Tongue (tissue), 2 donors: Measurements from ENCODE around the gene LBX1. TPM values are rescaled to one million over a fixed set of nuclear protein-coding genes. Genes with fewer than 3 reads are reported as not detected.
"Not testable (repeated sequence)": the region's sequence is repeated elsewhere in the genome, so short reads cannot be mapped to it uniquely, and the experiment has no call there.

Source experiments
- DNase-seq: peaks from one replicate; pipeline ENCODE4 v3.0.0-alpha.2; 2015
- total RNA-seq: library from RNA; depleted of rRNA; stranded (reverse); fragments of >200 nt; gene quantifications from one replicate; pipeline ENCODE4 v1.2.3, GENCODE V29; 2014

LBX1 gene
- total RNA-seq, 1 donor from 2014 or later, result 5.6 TPM

DNA sequence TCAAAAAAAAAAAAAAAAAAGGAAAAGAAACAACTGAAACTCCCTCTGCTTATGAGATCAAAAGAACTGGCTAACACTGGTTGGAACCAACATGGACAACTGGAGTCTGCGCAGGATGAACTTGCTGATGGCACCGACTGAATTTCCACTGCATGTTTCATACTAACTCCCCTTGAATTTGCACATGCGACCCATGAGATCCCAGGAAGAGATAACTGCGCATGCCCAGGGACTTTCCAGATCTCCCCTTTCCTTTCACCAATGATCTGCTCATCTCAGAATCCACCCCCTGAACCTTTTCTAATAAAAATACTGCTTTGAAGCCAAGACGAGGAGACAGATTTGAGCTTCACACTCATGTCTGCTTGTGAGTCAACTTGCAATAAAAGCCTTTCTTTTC, 20.7 kb downstream of the LBX1 start:
- no peak for DNase-seq

DNA sequence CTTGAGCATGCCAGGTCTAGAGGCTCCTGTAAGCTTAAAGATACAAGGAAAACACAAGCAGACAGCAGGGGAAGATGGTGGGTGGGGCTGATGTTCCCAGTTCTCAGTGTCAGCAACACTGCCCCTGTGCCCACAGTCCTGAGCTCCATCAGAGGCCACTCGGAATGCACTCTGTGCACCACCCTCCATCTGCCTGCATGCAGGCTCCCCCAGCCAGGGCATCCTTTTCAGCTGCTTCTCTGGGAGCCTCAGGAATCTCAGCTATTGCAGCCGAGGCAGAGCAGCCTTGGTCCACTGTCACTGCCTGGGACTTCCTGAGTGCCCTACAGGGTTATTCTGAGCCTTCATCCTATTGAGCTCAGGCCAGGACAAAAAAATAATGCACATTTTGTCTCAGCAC, 22.2 kb downstream of the LBX1 start:
- DNase-seq, result no peak

DNA sequence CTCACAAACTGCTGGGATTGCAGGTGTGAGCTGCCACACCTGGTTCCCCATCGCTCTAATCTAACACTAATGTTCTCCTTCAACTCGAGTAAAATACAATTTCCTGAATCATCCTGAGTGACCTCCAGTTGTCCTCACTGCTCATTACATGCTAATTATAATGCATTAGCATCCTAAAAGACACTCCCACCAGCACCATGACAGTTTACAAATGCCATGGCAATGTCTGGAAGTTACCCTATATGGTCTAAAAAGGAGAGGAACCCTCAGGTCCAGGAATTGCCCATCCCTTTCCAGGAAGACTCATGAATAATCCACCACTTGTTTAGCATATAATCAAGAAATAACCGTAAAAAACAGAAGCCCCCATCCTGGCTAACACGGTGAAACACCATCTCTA, 26.6 kb downstream of the LBX1 start:
- DNase-seq, result not testable (repeated sequence)

DNA sequence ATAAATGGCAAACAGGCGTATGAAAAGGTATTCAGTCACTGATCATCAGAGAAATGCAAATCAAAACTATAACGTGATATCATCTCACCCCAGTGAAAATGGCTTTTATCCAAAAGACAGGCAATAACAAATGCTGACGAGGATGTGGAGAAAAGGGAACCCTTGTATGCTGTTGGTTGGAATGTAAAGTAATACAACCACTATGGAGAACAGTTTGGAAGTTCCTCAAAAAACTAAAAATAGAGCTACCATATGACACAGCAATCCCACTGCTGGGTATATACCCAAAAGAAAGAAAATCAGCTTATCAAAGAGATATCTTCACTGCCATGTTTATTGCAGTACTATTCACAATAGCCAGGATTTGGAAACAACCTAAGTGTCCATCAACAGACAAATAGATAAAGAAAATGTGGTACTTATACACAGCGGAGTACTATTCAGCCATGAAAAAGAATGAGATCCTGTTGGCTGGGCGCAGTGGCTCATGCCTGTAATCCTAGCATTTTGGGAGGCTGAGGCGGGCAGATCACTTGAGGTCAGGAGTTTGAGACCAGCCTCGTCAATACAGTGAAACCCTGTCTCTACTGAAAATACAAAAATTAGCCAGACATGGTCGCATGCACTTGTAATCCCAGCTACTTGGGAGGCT, 30.8 kb downstream of the LBX1 start:
- DNase-seq, result not testable (repeated sequence)

DNA sequence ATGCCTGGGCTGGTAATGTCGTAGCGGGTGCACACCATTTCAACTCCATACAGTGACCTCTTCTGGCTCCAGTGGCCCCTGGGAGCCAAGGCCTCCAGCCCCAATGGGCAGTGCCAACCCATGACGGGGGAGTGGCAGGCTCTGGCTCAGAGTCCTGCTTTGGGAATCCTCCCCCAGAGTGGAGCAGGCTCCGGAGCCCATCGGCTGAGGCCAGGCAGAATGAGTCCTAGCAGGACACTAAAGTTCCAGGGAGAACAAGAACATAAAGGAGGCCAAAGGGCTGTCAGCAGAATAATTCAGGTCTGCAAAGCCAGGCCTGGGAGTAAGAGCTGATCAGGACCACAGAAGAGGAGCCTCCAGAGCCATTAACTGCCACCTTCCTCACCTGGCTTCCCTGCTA, 33.3 kb downstream of the LBX1 start:
- DNase-seq, result no peak

DNA sequence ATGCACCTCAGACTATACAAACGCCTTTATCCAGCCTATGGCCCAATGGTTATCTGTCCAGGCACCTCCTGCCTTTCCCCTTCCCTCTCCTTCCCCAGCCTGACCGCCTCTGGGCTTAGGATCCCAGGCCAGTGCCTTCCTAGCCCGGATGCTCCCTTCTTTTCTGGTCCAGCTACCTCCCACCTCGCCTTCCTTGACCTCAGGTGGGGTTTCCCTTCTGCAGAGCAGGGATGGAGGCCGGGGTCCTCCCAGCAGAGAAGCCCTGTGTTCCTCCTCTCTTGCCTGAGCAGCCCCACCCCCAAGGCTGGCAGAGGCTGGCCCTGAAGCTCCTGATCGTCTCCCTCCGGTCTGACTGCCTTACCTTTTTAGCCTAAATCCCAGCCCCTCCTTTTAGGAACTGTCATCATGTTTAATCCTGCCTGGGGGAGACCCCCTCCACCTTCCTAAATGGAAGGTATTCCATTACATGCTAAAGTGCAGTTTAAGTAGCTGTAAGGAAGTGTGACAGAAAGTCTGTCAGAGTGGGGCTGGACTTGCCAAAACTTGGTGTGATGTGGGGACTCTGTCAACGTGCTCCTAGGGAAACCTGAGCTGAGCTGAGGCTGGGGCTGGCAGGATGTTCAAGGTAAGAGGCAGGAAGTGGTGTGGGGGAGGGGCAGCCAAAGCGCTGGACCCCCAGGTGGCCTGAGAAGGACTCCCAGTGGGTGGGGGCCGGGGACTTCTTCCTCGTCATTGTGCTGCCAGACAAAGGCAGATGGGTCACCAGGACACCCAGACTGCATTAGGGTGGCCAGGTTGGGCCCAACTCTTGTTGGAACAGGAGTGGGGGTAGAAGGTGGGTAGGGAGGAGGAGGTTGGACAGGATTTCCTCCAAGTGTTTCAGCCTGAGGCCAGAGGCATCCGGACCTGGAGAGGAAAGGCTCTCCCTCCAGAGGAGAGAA, 39.5 kb downstream of the LBX1 start:
- DNase-seq, result peak; percentile 6

DNA sequence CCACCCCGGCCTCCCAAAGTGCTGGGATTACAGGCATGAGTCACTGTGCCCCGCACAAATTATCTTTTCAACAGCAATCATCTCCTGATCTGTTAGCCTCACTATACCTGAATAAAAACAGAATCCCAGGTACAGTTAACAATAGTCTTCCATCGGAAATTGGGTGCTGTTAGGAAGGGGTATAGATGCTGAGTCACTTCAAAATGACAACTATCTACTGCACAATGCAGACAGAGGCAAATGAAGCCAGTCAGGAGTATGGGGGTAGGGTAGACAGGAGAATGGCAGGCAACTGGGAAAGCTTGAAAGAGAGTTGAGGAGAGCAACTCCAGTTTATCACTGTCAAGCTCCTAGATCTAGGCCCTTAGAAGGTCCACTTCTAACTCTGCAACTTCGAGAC, 40.3 kb downstream of the LBX1 start:
- DNase-seq, result no peak

DNA sequence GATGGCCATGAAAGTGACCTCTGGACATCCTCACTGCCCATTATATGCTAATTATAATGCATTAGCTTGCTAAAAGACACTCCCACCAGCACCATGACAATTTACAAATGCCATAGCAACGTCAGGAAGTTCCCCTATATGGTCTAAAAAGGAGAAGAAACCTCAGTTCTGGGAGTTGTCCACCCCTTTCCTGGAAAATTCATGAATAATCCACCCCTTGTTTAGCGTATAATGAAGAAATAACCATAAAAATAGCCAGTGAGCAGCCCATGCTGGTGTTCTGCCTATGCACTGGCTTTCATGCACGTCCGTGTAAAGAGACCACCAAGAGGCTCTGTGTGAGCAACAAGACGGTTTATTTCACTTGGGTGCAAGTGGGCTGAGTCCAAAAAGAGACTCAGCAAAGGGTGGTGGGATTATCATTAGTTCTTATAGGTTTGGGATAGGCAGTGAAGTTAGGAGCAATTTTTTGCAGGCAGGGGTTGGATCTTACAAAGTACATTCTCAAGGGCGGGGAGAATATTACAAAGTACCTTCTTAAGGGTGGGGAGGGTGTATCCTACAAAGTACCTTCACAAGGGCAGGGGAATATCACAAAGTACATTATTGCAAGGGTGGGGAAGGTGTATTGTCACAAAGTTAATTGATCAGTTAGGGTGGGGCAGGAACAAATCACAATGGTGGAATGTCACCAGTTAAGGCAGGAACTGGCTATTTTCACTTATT, 45.6 kb downstream of the LBX1 start:
- DNase-seq, result no peak

DNA sequence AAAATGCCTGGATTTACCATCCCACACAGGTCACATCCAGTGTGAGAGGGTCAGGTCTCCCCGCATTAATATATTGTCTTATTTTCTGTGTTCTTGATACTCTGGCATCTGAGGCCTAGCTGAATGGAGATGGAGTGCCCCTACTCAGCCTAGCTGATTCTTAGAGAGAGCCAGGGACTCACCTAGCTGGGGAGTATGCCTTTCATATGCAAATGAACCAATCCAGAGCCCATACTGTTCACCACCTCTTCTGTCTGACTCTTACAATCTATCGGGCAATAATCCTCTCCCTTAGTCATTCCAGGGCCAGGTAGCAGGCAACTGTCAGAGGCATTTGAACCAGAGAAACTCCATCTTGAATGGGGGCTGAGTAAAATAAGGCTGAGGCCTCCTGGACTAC, 46.3 kb downstream of the LBX1 start:
- no peak for DNase-seq

Other genes with a start within 250 kb of the LBX1 start
- gene MRPL43, start 242.0 kb downstream of the LBX1 start, total RNA-seq, result 42.0 TPM
- gene TWNK, start 241.9 kb downstream of the LBX1 start, total RNA-seq, result 6.6 TPM
- gene LZTS2, start 229.7 kb downstream of the LBX1 start, total RNA-seq, result 45.5 TPM
- gene PDZD7, start 198.3 kb downstream of the LBX1 start, total RNA-seq, result not detected
- 51.1 TPM for gene SFXN3, start 198.2 kb downstream of the LBX1 start, total RNA-seq
- gene KAZALD1, start 167.5 kb downstream of the LBX1 start, total RNA-seq, result 20.5 TPM
- gene TLX1, start 98.2 kb downstream of the LBX1 start, total RNA-seq, result 1.3 TPM
- 22.9 TPM for gene BTRC, start 124.7 kb upstream of the LBX1 start, total RNA-seq